ENCODE measurements around the gene FBXL14. TPM values are rescaled to one million over a fixed set of nuclear protein-coding genes. Genes with fewer than 3 reads are reported as not detected.
A peak's percentile ranks its signal among the peaks of the same experiment; 100 is the strongest.

Gene FBXL14, protein sequence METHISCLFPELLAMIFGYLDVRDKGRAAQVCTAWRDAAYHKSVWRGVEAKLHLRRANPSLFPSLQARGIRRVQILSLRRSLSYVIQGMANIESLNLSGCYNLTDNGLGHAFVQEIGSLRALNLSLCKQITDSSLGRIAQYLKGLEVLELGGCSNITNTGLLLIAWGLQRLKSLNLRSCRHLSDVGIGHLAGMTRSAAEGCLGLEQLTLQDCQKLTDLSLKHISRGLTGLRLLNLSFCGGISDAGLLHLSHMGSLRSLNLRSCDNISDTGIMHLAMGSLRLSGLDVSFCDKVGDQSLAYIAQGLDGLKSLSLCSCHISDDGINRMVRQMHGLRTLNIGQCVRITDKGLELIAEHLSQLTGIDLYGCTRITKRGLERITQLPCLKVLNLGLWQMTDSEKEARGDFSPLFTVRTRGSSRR
- 10 to 100 TPM; 27.5 to 28.9 TPM for total RNA-seq

DNA sequence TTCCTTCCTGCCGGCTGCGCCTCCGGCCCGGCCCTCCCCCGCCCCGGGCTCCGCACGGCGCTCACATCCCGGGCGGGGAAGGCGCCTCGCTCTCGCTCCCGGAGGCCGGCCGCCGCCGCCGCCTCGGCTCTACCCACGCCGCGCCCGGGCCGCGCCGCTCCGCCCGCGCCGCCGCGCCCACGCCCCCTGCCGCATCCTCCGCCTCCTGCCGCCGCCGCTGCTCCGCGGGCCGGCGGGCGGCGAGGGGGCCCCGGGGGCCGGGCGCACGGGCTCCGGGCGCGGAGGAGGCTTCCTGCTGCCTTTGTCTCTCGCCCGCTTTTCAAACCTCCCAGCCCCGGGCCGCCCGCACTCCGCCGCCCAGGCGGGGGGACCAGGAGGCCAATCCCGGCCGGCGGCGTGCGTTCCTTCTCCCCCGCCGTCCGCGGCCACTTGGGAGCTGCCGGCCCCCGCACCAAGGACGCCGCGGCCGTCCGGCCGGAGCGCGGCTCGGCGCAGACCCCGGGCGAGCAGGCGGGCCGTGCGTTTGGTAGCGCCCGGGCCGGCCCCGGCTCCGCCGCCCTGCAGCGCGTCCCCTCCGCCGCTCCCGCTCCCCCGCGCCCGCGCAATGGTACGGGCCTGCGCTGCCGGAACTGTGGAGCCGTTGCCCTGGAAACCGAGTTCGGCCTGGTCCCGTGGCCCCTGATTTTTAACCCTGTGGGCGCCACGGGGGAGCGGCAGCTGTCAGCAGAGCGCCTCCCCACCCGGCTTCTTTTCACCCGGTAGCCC, at the start of gene FBXL14:
Gene FBXL14, minus strand, starts transcription at position 321 of the 765 bp plus-strand sequence. CDS start 515 bp downstream, outside the sequence.
- Mint-ChIP-seq H3K36me3 (ENCODE audit: low read depth) (peaks cover 39% of the 10 kb centered on the region), H3K9me3 (ENCODE audit: insufficient read depth) (no peaks in the 10 kb centered on the region), H3K4me3 (peak within 1 kb of the TSS; percentile 95), H3K4me1 (ENCODE audit: low read depth) (peaks cover 45% of the 10 kb centered on the region), H3K27me3 (ENCODE audit: low read depth) (no peaks in the 10 kb centered on the region), H3K27ac (peak within 1 kb of the TSS; percentile 98)
- ChIA-PET CTCF (interaction anchor here (1.0 to 3.1 kb wide), 7 partner anchors 8 to 477 kb away, joined by 3 to 48 read pairs (median 17); no protein-coding TSS in a partner anchor), POLR2A (interaction anchor here (0.6 to 2.9 kb wide), 4 partner anchors 8 to 603 kb away, joined by 3 to 39 read pairs (median 4); no protein-coding TSS in a partner anchor)
- DNase-seq (peak; percentile 94), ATAC-seq (peak; percentile 75)

DNA sequence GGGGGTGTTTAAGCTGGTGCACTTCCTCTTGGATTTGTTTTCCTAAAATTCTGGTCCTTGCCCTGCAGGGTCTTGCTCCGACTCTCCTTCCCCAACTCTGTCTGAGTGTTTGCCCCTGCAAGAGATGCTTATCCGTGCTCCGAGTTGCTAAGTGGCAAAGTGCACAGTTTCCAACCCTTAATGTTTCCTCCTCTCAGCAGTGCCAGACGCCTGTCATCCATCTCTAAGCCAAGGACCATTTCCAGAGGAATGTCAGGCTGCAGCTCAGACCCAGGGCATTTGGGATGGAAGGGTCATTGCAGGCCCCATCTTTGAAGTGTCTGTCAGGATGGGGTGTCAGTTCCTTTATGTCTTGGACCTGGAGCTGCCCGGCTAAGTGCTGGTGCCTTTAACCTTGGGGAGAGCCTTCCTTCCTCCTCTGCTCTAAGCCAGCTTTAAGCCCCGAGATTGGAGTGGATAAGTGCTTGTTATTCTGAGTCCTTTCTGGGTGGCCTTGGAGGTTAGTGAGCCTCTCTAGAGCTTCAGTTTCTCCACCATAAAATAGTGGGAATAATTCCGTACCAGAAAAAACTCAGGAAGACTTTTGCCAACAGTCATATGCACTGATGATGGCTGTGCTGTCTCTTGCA, 49.6 kb upstream of the FBXL14 start:
- no peaks in the 10 kb centered on the region for H3K9me3 Mint-ChIP-seq (ENCODE audit: insufficient read depth)
- DNase-seq (no peak), ATAC-seq (no peak)
- H3K27me3 Mint-ChIP-seq (ENCODE audit: low read depth): peaks cover 12% of the 10 kb centered on the region
- POLR2A ChIA-PET: no interaction called here
- H3K4me3 Mint-ChIP-seq: no peak overlapping the region
- H3K36me3 Mint-ChIP-seq (ENCODE audit: low read depth): no peaks in the 10 kb centered on the region
- no peak overlapping the region for H3K27ac Mint-ChIP-seq
- CTCF ChIA-PET: interaction anchor here (0.8 to 15.8 kb wide), 6 partner anchors 9 to 296 kb away, joined by 3 to 491 read pairs (median 4); no protein-coding TSS in a partner anchor
- H3K4me1 Mint-ChIP-seq (ENCODE audit: low read depth): peaks cover 16% of the 10 kb centered on the region

DNA sequence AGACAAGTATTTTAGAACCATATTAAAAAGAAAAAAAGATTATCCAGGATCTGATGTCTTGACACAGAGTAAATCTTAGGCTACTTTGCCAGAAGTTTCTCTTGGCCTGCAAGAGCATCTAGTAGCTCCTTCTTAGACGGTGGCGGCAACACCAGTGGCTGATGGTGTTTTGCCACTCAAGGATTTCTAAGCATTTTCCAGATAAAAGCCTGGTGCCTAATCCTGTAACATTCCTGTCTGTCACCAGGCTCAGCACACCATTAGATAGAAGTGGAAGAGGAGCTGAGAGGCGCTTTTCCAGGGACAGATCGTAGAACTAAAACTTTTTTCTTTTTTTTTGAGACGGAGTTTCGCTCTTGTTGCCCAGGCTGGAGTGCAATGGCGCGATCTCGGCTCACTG, 48.7 kb upstream of the FBXL14 start:
- no peak for ATAC-seq
- H3K4me1 Mint-ChIP-seq (ENCODE audit: low read depth): peaks cover 16% of the 10 kb centered on the region
- H3K27me3 Mint-ChIP-seq (ENCODE audit: low read depth): peaks cover 4% of the 10 kb centered on the region
- H3K36me3 Mint-ChIP-seq (ENCODE audit: low read depth): no peaks in the 10 kb centered on the region
- no peaks in the 10 kb centered on the region for H3K9me3 Mint-ChIP-seq (ENCODE audit: insufficient read depth)
- DNase-seq: no peak
- H3K27ac Mint-ChIP-seq: no peak overlapping the region
- ChIA-PET POLR2A (no interaction called here), CTCF (interaction anchor here (0.8 to 15.8 kb wide), 3 partner anchors 10 to 146 kb away, joined by 3 to 491 read pairs (median 3); no protein-coding TSS in a partner anchor)
- H3K4me3 Mint-ChIP-seq: no peak overlapping the region

DNA sequence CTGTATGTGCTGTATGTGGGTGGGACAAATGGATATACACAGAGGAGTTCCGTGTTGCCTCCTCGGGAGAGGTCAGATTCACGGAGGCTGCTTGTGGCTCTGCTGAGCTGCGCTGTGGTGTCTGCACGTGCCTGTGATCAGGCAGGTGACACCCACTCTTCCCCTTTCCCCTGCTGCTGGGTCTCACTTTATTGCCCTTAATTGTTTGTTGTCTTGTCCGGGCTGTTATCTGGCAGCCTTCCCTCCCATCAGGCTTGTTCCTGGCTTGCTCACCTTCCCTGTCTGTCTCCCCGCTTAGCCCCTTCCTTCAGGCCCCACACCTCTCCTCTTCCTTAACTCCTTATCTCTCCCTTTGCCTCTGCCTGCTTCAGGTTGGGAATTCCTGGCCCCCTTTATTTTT, 48.1 kb upstream of the FBXL14 start:
- ATAC-seq (no peak), DNase-seq (no peak)
- H3K9me3 Mint-ChIP-seq (ENCODE audit: insufficient read depth): no peaks in the 10 kb centered on the region
- ChIA-PET POLR2A (no interaction called here), CTCF (interaction anchor here (15.8 kb wide), 1 partner anchor 147 kb away, joined by 491 read pairs; no protein-coding TSS in a partner anchor)
- peaks cover 4% of the 10 kb centered on the region for H3K27me3 Mint-ChIP-seq (ENCODE audit: low read depth)
- no peaks in the 10 kb centered on the region for H3K36me3 Mint-ChIP-seq (ENCODE audit: low read depth)
- no peak overlapping the region for H3K4me3 Mint-ChIP-seq
- no peak overlapping the region for H3K27ac Mint-ChIP-seq
- H3K4me1 Mint-ChIP-seq (ENCODE audit: low read depth): peaks cover 15% of the 10 kb centered on the region

DNA sequence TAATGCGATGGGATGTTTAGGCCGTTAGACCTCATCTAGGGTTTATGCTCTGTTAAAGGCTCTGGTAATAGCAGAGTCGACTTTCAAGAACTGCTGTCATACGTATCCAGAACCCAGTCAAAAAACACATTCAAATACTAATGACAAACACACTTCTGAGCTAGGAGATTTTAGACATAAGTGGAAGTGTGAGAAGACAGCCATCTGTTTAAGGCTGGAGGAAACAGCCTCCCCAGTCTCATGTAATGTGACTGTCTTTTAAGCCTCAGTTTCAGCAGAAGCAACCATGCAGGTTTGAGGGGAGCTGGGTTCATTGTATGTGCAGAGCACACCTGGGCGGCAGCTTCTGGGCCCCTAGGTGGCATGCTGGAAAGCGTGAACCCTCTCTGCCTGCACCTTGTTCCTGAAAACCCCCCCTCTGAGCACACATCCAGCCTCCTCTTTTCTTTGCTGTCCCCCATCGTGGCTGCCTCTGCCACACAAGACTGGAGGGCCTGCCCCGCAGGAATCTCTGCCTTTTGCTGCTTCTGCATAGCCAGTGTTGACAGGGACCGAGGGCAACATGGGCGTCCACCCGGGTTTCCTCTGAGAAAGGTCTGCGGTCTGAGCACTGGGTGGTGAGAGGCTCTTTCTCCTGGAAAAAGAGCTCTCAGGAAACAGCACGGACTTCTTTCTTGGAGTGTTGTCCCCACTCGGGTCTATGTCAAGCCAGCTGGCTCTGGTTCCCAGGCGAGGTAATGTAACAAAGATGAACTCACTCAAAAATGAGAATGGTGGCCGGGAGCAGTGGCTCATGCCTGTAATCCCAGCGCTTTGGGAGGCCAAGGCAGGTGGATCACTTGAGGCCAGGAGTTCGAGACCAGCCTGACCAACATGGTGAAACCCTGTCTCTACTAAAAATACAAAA, 46.2 kb upstream of the FBXL14 start:
- ChIA-PET POLR2A (no interaction called here), CTCF (interaction anchor here (1.1 to 1.6 kb wide), 2 partner anchors 150 to 299 kb away, joined by 4 read pairs; no protein-coding TSS in a partner anchor)
- ATAC-seq: no peak
- Mint-ChIP-seq H3K4me1 (ENCODE audit: low read depth) (peaks cover 4% of the 10 kb centered on the region), H3K9me3 (ENCODE audit: insufficient read depth) (no peaks in the 10 kb centered on the region), H3K27me3 (ENCODE audit: low read depth) (peaks cover 9% of the 10 kb centered on the region), H3K36me3 (ENCODE audit: low read depth) (no peaks in the 10 kb centered on the region), H3K4me3 (no peak overlapping the region), H3K27ac (no peak overlapping the region)
- no peak for DNase-seq

DNA sequence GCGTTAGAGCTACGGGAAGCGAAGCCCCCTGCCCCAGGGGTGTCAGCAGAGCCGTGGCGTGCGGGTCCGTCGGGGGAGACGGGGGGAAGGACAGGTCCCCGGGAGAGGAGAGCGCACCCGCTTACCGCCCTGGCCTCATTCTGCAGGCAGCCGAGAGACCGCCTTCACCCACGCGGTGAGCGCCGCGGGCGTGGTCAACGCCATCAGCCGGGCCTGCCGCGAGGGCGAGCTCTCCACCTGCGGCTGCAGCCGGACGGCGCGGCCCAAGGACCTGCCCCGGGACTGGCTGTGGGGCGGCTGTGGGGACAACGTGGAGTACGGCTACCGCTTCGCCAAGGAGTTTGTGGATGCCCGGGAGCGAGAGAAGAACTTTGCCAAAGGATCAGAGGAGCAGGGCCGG, 45.2 kb upstream of the FBXL14 start:
- Mint-ChIP-seq H3K9me3 (ENCODE audit: insufficient read depth) (no peaks in the 10 kb centered on the region), H3K36me3 (ENCODE audit: low read depth) (no peaks in the 10 kb centered on the region), H3K4me1 (ENCODE audit: low read depth) (no peaks in the 10 kb centered on the region), H3K4me3 (no peak overlapping the region), H3K27ac (no peak overlapping the region), H3K27me3 (ENCODE audit: low read depth) (peaks cover 17% of the 10 kb centered on the region)
- ATAC-seq (no peak), DNase-seq (no peak)
- ChIA-PET POLR2A (no interaction called here), CTCF (interaction anchor here (2.2 kb wide), 1 partner anchor 151 kb away, joined by 12 read pairs; no protein-coding TSS in a partner anchor)

DNA sequence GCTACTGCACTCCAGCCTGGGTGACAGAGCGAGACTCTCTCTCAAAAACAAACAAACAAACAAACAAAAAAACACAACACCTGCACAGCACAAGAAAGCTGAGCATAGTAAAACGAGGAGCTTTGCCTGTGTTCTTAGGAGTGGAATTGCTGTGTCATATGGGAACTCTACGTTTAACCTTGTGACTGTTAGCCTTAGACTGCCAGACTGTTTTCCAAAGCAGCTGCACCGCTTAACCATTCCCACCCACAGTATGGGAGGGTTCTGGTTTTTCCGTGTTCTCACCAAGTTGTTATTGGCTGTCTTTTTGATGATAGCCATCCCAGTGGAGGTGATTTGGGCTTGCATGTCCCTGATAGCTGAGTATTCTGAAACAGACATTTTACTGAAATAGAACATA, 43.8 kb upstream of the FBXL14 start:
- Mint-ChIP-seq H3K27ac (no peak overlapping the region), H3K4me1 (ENCODE audit: low read depth) (no peaks in the 10 kb centered on the region), H3K36me3 (ENCODE audit: low read depth) (no peaks in the 10 kb centered on the region), H3K4me3 (no peak overlapping the region), H3K9me3 (ENCODE audit: insufficient read depth) (no peaks in the 10 kb centered on the region), H3K27me3 (ENCODE audit: low read depth) (peaks cover 24% of the 10 kb centered on the region)
- ChIA-PET POLR2A (no interaction called here), CTCF (interaction anchor here (1.2 to 2.2 kb wide), 2 partner anchors 14 to 153 kb away, joined by 3 to 12 read pairs; no protein-coding TSS in a partner anchor)
- no peak for DNase-seq
- no peak for ATAC-seq

DNA sequence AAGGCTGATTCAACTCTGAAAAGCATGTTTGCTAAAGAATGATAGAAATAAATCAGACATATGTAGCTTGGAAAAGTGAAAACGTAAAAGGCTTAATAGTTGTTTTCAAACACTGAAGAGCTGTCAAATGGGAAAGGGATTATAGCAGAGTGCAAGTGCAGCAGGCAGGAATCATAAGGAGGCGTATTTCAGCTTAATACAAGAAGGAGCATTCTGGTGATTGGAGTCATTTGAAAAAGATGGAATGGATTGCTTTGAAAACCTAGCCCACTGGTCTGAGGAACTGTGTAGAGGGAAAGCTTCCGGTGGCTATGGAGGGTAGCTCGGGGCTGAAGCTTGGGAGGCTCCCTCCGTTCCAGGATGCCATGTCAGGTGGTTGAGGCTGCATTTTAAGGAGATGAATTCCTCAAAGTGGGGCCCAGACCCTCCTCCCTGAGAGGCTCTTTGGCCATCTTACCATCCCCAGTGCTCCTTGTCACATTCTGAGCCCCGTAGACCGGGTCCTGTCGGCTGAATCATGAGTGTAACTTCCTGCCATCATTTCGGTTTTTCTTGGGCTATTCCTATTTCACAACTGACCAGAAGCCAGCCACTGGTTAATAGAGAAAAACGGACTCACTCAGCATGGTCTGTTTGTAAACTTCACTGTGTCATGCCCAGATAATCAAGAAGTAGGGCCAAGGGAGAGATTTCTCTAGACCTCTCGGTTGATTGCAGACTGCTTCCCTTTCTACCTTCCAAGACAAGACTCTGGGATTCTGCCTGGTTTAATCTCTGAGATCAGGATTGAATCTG, 41.1 kb upstream of the FBXL14 start:
- Mint-ChIP-seq H3K4me3 (no peak overlapping the region), H3K9me3 (ENCODE audit: insufficient read depth) (no peaks in the 10 kb centered on the region), H3K36me3 (ENCODE audit: low read depth) (no peaks in the 10 kb centered on the region), H3K4me1 (ENCODE audit: low read depth) (peaks cover 5% of the 10 kb centered on the region), H3K27ac (no peak overlapping the region), H3K27me3 (ENCODE audit: low read depth) (peaks cover 47% of the 10 kb centered on the region)
- CTCF ChIA-PET: interaction anchor here (0.5 to 5.6 kb wide), 35 partner anchors 9 to 527 kb away, joined by 3 to 116 read pairs (median 4); no protein-coding TSS in a partner anchor
- POLR2A ChIA-PET: interaction anchor here (1.3 kb wide), 1 partner anchor 155 kb away, joined by 3 read pairs; no protein-coding TSS in a partner anchor
- no peak for DNase-seq
- no peak for ATAC-seq

DNA sequence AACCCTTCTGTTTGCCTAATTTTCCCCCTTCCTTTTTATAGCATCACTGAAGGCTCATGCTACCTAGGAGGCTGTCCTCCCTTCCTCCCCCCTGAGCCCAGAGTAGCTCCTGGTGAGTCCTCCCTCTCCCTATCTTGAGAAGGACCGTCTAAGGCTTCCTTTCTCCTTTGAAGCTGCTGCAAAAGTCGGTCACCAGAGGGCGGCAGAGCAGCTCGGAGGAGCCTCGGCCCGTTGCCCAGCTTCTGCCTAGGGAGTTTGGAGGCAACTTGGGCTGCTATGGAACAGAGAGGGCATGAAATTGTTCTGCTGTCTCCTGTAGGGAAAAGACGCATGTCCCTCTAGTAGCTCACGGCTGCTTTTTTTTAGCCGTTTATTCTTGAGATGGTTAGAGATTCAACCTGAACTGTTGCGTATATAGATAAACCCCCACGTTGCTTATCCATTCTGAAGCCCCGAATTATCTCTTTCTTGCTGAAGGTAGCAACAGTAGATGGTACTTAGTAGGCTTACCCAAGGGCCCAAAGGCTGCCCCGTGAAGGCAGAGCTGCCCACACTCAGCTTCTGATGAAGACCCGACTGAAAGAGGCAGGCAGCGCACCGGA, 40.3 kb upstream of the FBXL14 start:
- POLR2A ChIA-PET: interaction anchor here (1.3 kb wide), 1 partner anchor 156 kb away, joined by 3 read pairs; no protein-coding TSS in a partner anchor
- CTCF ChIA-PET: interaction anchor here (0.5 to 5.6 kb wide), 37 partner anchors 9 to 526 kb away, joined by 3 to 116 read pairs (median 4); no protein-coding TSS in a partner anchor
- Mint-ChIP-seq H3K4me1 (ENCODE audit: low read depth) (peaks cover 8% of the 10 kb centered on the region), H3K36me3 (ENCODE audit: low read depth) (no peaks in the 10 kb centered on the region), H3K4me3 (no peak overlapping the region), H3K27ac (no peak overlapping the region), H3K9me3 (ENCODE audit: insufficient read depth) (no peaks in the 10 kb centered on the region), H3K27me3 (ENCODE audit: low read depth) (peaks cover 52% of the 10 kb centered on the region)
- peak; percentile 72 for DNase-seq
- peak; percentile 68 for ATAC-seq

DNA sequence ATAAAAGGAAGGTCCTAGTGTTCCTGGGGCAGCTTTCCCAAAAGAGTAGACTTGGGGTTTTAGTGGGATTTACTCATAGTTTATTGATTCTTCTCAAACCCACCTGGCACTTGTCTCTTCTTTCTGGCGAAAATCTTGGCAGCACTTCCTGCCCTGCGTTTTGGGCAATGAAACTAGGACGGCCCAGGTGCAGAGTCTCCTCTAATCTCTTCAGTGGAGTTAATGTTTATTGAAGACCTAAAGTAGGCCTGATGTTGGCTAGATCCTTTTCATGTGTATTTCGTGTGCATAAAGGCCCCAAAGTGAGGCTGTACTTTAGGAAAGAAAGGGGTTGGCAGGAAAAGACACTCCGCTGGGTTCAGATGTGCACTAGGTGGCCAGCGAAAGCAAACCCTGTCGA, 39.8 kb upstream of the FBXL14 start:
- no peak overlapping the region for H3K4me3 Mint-ChIP-seq
- peaks cover 56% of the 10 kb centered on the region for H3K27me3 Mint-ChIP-seq (ENCODE audit: low read depth)
- no peaks in the 10 kb centered on the region for H3K36me3 Mint-ChIP-seq (ENCODE audit: low read depth)
- H3K4me1 Mint-ChIP-seq (ENCODE audit: low read depth): peaks cover 10% of the 10 kb centered on the region
- no peak for ATAC-seq
- no peak for DNase-seq
- CTCF ChIA-PET: interaction anchor here (0.9 to 5.6 kb wide), 24 partner anchors 8 to 516 kb away, joined by 3 to 116 read pairs (median 6); no protein-coding TSS in a partner anchor
- no peaks in the 10 kb centered on the region for H3K9me3 Mint-ChIP-seq (ENCODE audit: insufficient read depth)
- POLR2A ChIA-PET: interaction anchor here (1.3 kb wide), 1 partner anchor 157 kb away, joined by 3 read pairs; no protein-coding TSS in a partner anchor
- H3K27ac Mint-ChIP-seq: no peak overlapping the region

Data from activated CD8-positive, alpha-beta T cell treated with anti-CD3 and anti-CD28 coated beads, Interleukin-2, amount 10 ng/mL, durations not matched to agents 7 days and 5 days (primary cell).